ENCODE results near the gene PLXNA4. TPM values are rescaled to one million over a fixed set of nuclear protein-coding genes. Genes with fewer than 3 reads are reported as not detected.

Gene PLXNA4
- total and polyA plus RNA-seq, 8 donors: 0.19 to 1.6 (median 0.47) TPM

GRCh38 chr7:132560105-132560504 lies 16.2 kb downstream of the PLXNA4 start:
- Histone ChIP-seq H3K27me3 (no peaks in the 10 kb centered on the region), H3K9me3 (no peaks in the 10 kb centered on the region), H3K36me3 (no peaks in the 10 kb centered on the region), H3K4me1 (no peaks in the 10 kb centered on the region), H3K4me3 (no peak overlapping the region), H3K27ac (no peak overlapping the region)
- intact Hi-C loops (cut with DNase I): no loop called here
- WGBS, 2 donors: 91 to 92% methylated on average over 7 of the region's 7 CpGs
- no peak for FAIRE-seq
- ATAC-seq: no peak
- no peak for DNase-seq
- TF ChIP-seq CTCF (IDR thresholded peaks at IDR 0.05): no peak

GRCh38 chr7:132558815-132559214 lies 17.5 kb downstream of the PLXNA4 start:
- WGBS, 2 donors: 80 to 82% methylated on average over 5 of the region's 5 CpGs
- Histone ChIP-seq H3K27me3 (no peaks in the 10 kb centered on the region), H3K4me1 (no peaks in the 10 kb centered on the region), H3K4me3 (no peak overlapping the region), H3K9me3 (no peaks in the 10 kb centered on the region), H3K27ac (no peak overlapping the region), H3K36me3 (no peaks in the 10 kb centered on the region)
- intact Hi-C loops (cut with DNase I): no loop called here
- no peak for ATAC-seq
- no peak for TF ChIP-seq CTCF (IDR thresholded peaks at IDR 0.05)
- DNase-seq: no peak
- FAIRE-seq: no peak

GRCh38 chr7:132557489-132558044 lies 18.7 kb downstream of the PLXNA4 start:
- Histone ChIP-seq H3K27me3 (no peaks in the 10 kb centered on the region), H3K27ac (no peak overlapping the region), H3K36me3 (no peaks in the 10 kb centered on the region), H3K4me1 (no peaks in the 10 kb centered on the region), H3K4me3 (no peak overlapping the region), H3K9me3 (no peaks in the 10 kb centered on the region)
- ATAC-seq (no peak), FAIRE-seq (no peak), DNase-seq (no peak)
- no peak for TF ChIP-seq CTCF (IDR thresholded peaks at IDR 0.05)
- WGBS, 2 donors: 56 to 58% methylated on average over 3 of the region's 3 CpGs
- intact Hi-C loops (cut with DNase I): no loop called here

GRCh38 chr7:132554446-132554845 lies 21.8 kb downstream of the PLXNA4 start:
- Histone ChIP-seq H3K4me1 (no peaks in the 10 kb centered on the region), H3K4me3 (no peak overlapping the region), H3K9me3 (no peaks in the 10 kb centered on the region), H3K27ac (no peak overlapping the region), H3K27me3 (no peaks in the 10 kb centered on the region), H3K36me3 (no peaks in the 10 kb centered on the region)
- TF ChIP-seq CTCF (IDR thresholded peaks at IDR 0.05): no peak
- WGBS, 2 donors: 57 to 62% methylated on average over 4 of the region's 4 CpGs
- no peak for ATAC-seq
- DNase-seq: no peak
- FAIRE-seq: no peak
- intact Hi-C loops (cut with DNase I): no loop called here

- H3K4me3 ChIP-seq: no peak overlapping the region
- H3K36me3 ChIP-seq: no peaks in the 10 kb centered on the region
- 57 to 76% methylated on average over 3 of the region's 3 CpGs for WGBS, 2 donors
- H3K27ac ChIP-seq: no peak overlapping the region
- no peaks in the 10 kb centered on the region for H3K9me3 ChIP-seq
- H3K4me1 ChIP-seq: no peaks in the 10 kb centered on the region
- TF ChIP-seq CTCF (IDR thresholded peaks at IDR 0.05): no peak
- FAIRE-seq (no peak), ATAC-seq (no peak), DNase-seq (no peak)
- no peaks in the 10 kb centered on the region for H3K27me3 ChIP-seq
- intact Hi-C loops (cut with DNase I): no loop called here
Observed at GRCh38 chr7:132553031-132553430, 23.2 kb downstream of the PLXNA4 start.

Measured in pancreas (tissue), 10 donors.